ENCODE measurements around the gene RBM34.
A peak's percentile ranks its signal among the peaks of the same experiment; 100 is the strongest.

Gene RBM34

GRCh38 chr1:235107368-235108184, 53.5 kb downstream of the RBM34 start:
- DNase-seq (ENCODE audit: low spot score): no peak
- in situ Hi-C loops (cut with MboI; ENCODE audit: low pct_unique_long_range_greater_than_20kb, low sequenced_read_pairs, unreplicated experiment): loop anchor here (10.0 kb wide), 1 partner anchor 307 kb away; no protein-coding TSS in a partner anchor
- no peak for TF ChIP-seq CTCF (IDR thresholded peaks at IDR 0.05; ENCODE audit: extremely low read depth, insufficient read depth, missing control alignments)

- in situ Hi-C loops (cut with MboI; ENCODE audit: low pct_unique_long_range_greater_than_20kb, low sequenced_read_pairs, unreplicated experiment): loop anchor here (10.0 kb wide), 1 partner anchor 308 kb away; no protein-coding TSS in a partner anchor
- no peak for TF ChIP-seq CTCF (IDR thresholded peaks at IDR 0.05; ENCODE audit: extremely low read depth, insufficient read depth, missing control alignments)
- DNase-seq (ENCODE audit: low spot score): no peak
Observed at GRCh38 chr1:235106457-235106856, 54.6 kb downstream of the RBM34 start.

GRCh38 chr1:235105051-235106043, 55.7 kb downstream of the RBM34 start:
- peak; percentile 82 for DNase-seq (ENCODE audit: low spot score)
- in situ Hi-C loops (cut with MboI; ENCODE audit: low pct_unique_long_range_greater_than_20kb, low sequenced_read_pairs, unreplicated experiment): loop anchor here (10.0 kb wide), 1 partner anchor 309 kb away; no protein-coding TSS in a partner anchor
- TF ChIP-seq CTCF (IDR thresholded peaks at IDR 0.05; ENCODE audit: extremely low read depth, insufficient read depth, missing control alignments): no peak

- no peak for TF ChIP-seq CTCF (IDR thresholded peaks at IDR 0.05; ENCODE audit: extremely low read depth, insufficient read depth, missing control alignments)
- in situ Hi-C loops (cut with MboI; ENCODE audit: low pct_unique_long_range_greater_than_20kb, low sequenced_read_pairs, unreplicated experiment): loop anchor here (10.0 kb wide), 1 partner anchor 312 kb away; no protein-coding TSS in a partner anchor
Observed at GRCh38 chr1:235102993-235103411, 58.0 kb downstream of the RBM34 start.

GRCh38 chr1:235102259-235102582, 58.8 kb downstream of the RBM34 start:
- TF ChIP-seq CTCF (IDR thresholded peaks at IDR 0.05; ENCODE audit: extremely low read depth, insufficient read depth, missing control alignments): no peak
- in situ Hi-C loops (cut with MboI; ENCODE audit: low pct_unique_long_range_greater_than_20kb, low sequenced_read_pairs, unreplicated experiment): loop anchor here (10.0 kb wide), 1 partner anchor 313 kb away; no protein-coding TSS in a partner anchor
- DNase-seq (ENCODE audit: low spot score): no peak

More at GRCh38 chr1:235102993-235103411, 58.0 kb downstream of the RBM34 start:
- DNase-seq (ENCODE audit: low spot score): no peak

All from GM13977 (cell line).